ENCODE results near the gene SMIM43.

- TF ChIP-seq ZNF76 (CRISPR knock-in tag; IDR thresholded peaks at IDR 0.05; ENCODE audit: borderline replicate concordance) (no peak), CTCF (IDR thresholded peaks at IDR 0.05 in 2 of 3, conservative IDR thresholded peaks at IDR 0.05 in 1 of 3; ENCODE audit: insufficient read depth in 2 of 3, low read depth in 1 of 3, low read length in 3 of 3) (no peak), MAZ (CRISPR knock-in tag; conservative IDR thresholded peaks at IDR 0.05 in 1 of 2, IDR thresholded peaks at IDR 0.05 in 1 of 2) (no peak)
Measured at GRCh38 chr4:121760205-121760604, 4.8 kb downstream of the SMIM43 start.
